ENCODE results near the gene ABL2.

ABL2 gene

GRCh38 chr1:179090522-179090921 is 139.0 kb downstream of the ABL2 start:
- DNase-seq: no peak

GRCh38 chr1:179089827-179090482 is 139.5 kb downstream of the ABL2 start:
- no peak for DNase-seq

- no peak for DNase-seq
Observed at GRCh38 chr1:179087665-179088064, 141.8 kb downstream of the ABL2 start.

- DNase-seq: no peak
Observed at GRCh38 chr1:179083533-179083932, 145.9 kb downstream of the ABL2 start.

- DNase-seq: peak; percentile 17
Observed at GRCh38 chr1:179082999-179083335, 146.5 kb downstream of the ABL2 start.

GRCh38 chr1:179082333-179082998 is 147.0 kb downstream of the ABL2 start:
- no peak for DNase-seq

GRCh38 chr1:179081687-179082332 is 147.7 kb downstream of the ABL2 start, which contains the start of gene TOR3A:
Gene TOR3A (plus strand): TSS chr1:179082070. CDS start chr1:179082129, 59 bp downstream.
- DNase-seq: peak; percentile 85

GRCh38 chr1:179080866-179081686 is 148.4 kb downstream of the ABL2 start:
- no peak for DNase-seq

- peak; percentile 74 for DNase-seq
Observed at GRCh38 chr1:179079113-179079761, 150.2 kb downstream of the ABL2 start.

- peak; percentile 51 for DNase-seq
Observed at GRCh38 chr1:179077396-179077795, 152.1 kb downstream of the ABL2 start.

- DNase-seq: no peak
Observed at GRCh38 chr1:179066471-179066870, 163.0 kb downstream of the ABL2 start.

GRCh38 chr1:179061360-179062282 is 167.9 kb downstream of the ABL2 start:
- no peak for DNase-seq

GRCh38 chr1:179058487-179059483 is 170.7 kb downstream of the ABL2 start:
- peak; percentile 2 for DNase-seq

GRCh38 chr1:179055937-179056336 is 173.5 kb downstream of the ABL2 start:
- no peak for DNase-seq

GRCh38 chr1:179053486-179053885 is 176.0 kb downstream of the ABL2 start:
- no peak for DNase-seq

GRCh38 chr1:179052776-179053175 is 176.7 kb downstream of the ABL2 start:
- no peak for DNase-seq

All from kidney glomerular epithelial cell (primary cell).